ENCODE measurements around the gene PPP6R2. TPM values are rescaled to one million over a fixed set of nuclear protein-coding genes. Genes with fewer than 3 reads are reported as not detected.

Gene PPP6R2
- total RNA-seq, 4 donors from 2014 or later, result 32.0 to 56.3 (median 50.9) TPM

DNA sequence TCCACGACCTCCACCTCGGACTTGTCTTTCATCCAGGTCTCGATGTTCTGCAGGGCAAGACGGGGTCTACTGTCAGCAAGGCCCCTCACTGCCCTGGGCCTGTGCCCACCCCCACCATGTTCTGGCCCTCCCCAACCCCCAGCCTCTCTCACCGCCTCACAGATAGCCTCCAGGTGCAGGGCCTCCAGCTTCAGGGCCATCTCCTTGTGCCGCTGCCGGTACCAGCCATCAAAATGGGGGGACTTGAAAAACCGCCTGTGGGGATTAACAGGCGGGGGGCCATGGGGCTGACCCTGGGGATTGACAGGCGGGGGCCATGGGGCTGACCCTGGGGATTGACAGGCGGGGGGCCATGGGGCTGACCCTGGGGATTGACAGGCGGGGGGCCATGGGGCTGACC is 30.8 kb upstream of the PPP6R2 start:
- DNase-seq (ENCODE audit: low spot score in 2 of 2), result no peak
- intact Hi-C loops (cut with DNase I; ENCODE audit: low total_unique reads), result no loop called here
- TF ChIP-seq POLR2A (IDR thresholded peaks at IDR 0.05) (no peak), CTCF (IDR thresholded peaks at IDR 0.05) (no peak)
- 95% methylated on average over 5 to 8 of the region's 12 CpGs for WGBS, 2 donors
- no peak overlapping the region for H3K4me3 ChIP-seq (ENCODE audit: low read depth, poor library complexity, severe bottlenecking)

GRCh38 chr22:50313021-50313420 is 30.1 kb upstream of the PPP6R2 start:
- no peak overlapping the region for H3K4me3 ChIP-seq (ENCODE audit: low read depth, poor library complexity, severe bottlenecking)
- intact Hi-C loops (cut with DNase I; ENCODE audit: low total_unique reads), result no loop called here
- 56 to 93% methylated on average over 2 to 7 of the region's 7 CpGs for WGBS, 2 donors
- DNase-seq (ENCODE audit: low spot score in 2 of 2), result no peak
- TF ChIP-seq CTCF (IDR thresholded peaks at IDR 0.05) (no peak), POLR2A (IDR thresholded peaks at IDR 0.05) (no peak)

- 74 to 91% methylated on average over 5 to 10 of the region's 17 CpGs for WGBS, 2 donors
- H3K4me3 ChIP-seq (ENCODE audit: low read depth, poor library complexity, severe bottlenecking), result no peak overlapping the region
- TF ChIP-seq POLR2A (IDR thresholded peaks at IDR 0.05) (no peak), CTCF (IDR thresholded peaks at IDR 0.05) (no peak)
- DNase-seq (ENCODE audit: low spot score in 2 of 2), result no peak
- intact Hi-C loops (cut with DNase I; ENCODE audit: low total_unique reads), result no loop called here
Measured at GRCh38 chr22:50313600-50313999, 29.5 kb upstream of the PPP6R2 start.

GRCh38 chr22:50314081-50314454 is 29.1 kb upstream of the PPP6R2 start:
- WGBS, 2 donors, result 71 to 80% methylated on average over 11 to 14 of the region's 14 CpGs
- no peak for DNase-seq (ENCODE audit: low spot score in 2 of 2)
- TF ChIP-seq POLR2A (IDR thresholded peaks at IDR 0.05) (no peak), CTCF (IDR thresholded peaks at IDR 0.05) (no peak)
- intact Hi-C loops (cut with DNase I; ENCODE audit: low total_unique reads), result no loop called here
- H3K4me3 ChIP-seq (ENCODE audit: low read depth, poor library complexity, severe bottlenecking), result no peak overlapping the region

GRCh38 chr22:50314455-50315288 is 28.5 kb upstream of the PPP6R2 start:
- no peak for DNase-seq (ENCODE audit: low spot score in 2 of 2)
- intact Hi-C loops (cut with DNase I; ENCODE audit: low total_unique reads), result no loop called here
- 49 to 63% methylated on average over 25 to 31 of the region's 33 CpGs for WGBS, 2 donors
- TF ChIP-seq POLR2A (IDR thresholded peaks at IDR 0.05), result no peak
- TF ChIP-seq CTCF (IDR thresholded peaks at IDR 0.05), result no peak
- no peak overlapping the region for H3K4me3 ChIP-seq (ENCODE audit: low read depth, poor library complexity, severe bottlenecking)
